AG04450 (cell line): ENCODE data around the gene GABBR2. TPM values are rescaled to one million over a fixed set of nuclear protein-coding genes. Genes with fewer than 3 reads are reported as not detected.

Experiments
- CTCF ChIA-PET: fragments of 300-600, 350-600 bp; formaldehyde crosslinking; extraction: SDS; loops from one replicate; lab custom pipeline; 2022; ENCODE audit warnings: antibody characterized with exemption, inconsistent platforms; lab: Charles Lee
- POLR2A ChIA-PET: fragments of 350-600 bp; formaldehyde crosslinking; extraction: SDS; loops from one replicate; lab custom pipeline; 2021; ENCODE audit warnings: antibody characterized with exemption, inconsistent platforms; lab: Yijun Ruan, JAX
- DNase-seq: peaks from one replicate; pipeline ENCODE4 v3.0.0-alpha.2; 2011; ENCODE audit warnings: low read depth, low spot score
- H3K27ac ChIP-seq: one replicate; pipeline ENCODE4 v1.5.1; 2012; ENCODE audit warnings: low read depth, low read length, control low read depth
- H3K27me3 ChIP-seq: one replicate; pipeline ENCODE4 v1.6.0; 2012; ENCODE audit warnings: low read length; ENCODE audit not compliant: control insufficient read depth, insufficient read depth
- H3K4me3 ChIP-seq: 2 replicates; pipeline ENCODE4 v1.5.1; 2011; ENCODE audit warnings: mild to moderate bottlenecking, low read depth, low read length, control low read depth
- H3K9me3 ChIP-seq: 2 replicates; pipeline ENCODE4 v1.5.1; 2012; ENCODE audit warnings: low read length; ENCODE audit not compliant: control insufficient read depth, insufficient read depth
- polyA plus RNA-seq: library from polyadenylated mRNA; depleted of rRNA; stranded (reverse); fragments of >200 nt; gene quantifications from 2 replicates; pipeline ENCODE4 v1.2.3, GENCODE V29; 2011
- TF ChIP-seq, protein P1 (sequence below): IDR thresholded peaks from 2 replicates; pipeline ENCODE4 v1.5.1; 2011; ENCODE audit warnings: low read depth, low read length, control low read depth, inconsistent platforms

The GABBR2 gene
- polyA plus RNA-seq, 1 experiment: 2.4 TPM

DNA sequence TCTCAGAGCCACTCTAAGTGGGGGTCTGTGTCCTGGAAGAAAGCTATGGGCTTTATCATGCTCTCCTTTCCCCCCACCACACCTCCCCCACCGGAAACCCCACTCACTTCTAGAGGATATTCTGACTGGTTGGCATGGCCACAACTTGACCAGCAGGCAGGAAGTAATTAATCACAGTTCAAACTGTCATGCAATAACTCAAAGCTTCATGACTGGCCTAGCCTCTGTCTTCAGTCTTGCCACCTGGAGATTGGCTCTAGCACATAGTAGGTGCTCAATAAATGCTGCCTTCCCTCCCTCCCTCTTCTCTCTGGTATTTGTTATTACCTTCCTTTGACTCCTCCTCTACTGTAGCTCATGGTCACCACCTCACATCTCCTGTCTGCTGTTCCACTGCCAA, 124.7 kb downstream of the GABBR2 start:
- POLR2A ChIA-PET: no interaction called here
- CTCF ChIA-PET: interaction anchor here (1.3 kb wide), 1 partner anchor 192 kb away, joined by 3 read pairs; no protein-coding TSS in a partner anchor

DNA sequence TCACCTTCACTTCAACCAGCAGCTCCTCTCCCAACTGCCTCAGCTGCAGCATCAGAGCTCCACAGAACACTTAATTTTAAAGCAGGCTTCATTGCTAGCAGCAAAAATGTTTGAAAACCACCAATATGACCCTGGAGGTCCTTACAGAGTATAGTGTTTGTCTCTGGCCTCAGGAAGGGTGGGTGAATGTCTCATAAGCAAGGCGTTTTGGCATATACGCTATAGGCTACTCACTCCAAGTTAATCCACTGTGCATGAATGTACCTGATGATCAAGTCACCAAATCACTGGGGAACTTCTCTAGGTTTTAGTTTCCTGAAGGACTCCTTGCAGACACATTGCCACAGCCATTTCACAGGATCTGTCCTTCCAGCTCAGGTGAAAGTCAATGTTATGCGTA, 125.3 kb downstream of the GABBR2 start:
- peaks cover 29% of the 10 kb centered on the region for H3K27me3 ChIP-seq
- TF ChIP-seq, protein P1, sequence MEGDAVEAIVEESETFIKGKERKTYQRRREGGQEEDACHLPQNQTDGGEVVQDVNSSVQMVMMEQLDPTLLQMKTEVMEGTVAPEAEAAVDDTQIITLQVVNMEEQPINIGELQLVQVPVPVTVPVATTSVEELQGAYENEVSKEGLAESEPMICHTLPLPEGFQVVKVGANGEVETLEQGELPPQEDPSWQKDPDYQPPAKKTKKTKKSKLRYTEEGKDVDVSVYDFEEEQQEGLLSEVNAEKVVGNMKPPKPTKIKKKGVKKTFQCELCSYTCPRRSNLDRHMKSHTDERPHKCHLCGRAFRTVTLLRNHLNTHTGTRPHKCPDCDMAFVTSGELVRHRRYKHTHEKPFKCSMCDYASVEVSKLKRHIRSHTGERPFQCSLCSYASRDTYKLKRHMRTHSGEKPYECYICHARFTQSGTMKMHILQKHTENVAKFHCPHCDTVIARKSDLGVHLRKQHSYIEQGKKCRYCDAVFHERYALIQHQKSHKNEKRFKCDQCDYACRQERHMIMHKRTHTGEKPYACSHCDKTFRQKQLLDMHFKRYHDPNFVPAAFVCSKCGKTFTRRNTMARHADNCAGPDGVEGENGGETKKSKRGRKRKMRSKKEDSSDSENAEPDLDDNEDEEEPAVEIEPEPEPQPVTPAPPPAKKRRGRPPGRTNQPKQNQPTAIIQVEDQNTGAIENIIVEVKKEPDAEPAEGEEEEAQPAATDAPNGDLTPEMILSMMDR: no peak
- peaks cover 2% of the 10 kb centered on the region for H3K9me3 ChIP-seq
- POLR2A ChIA-PET: no interaction called here
- no peak overlapping the region for H3K27ac ChIP-seq
- CTCF ChIA-PET: interaction anchor here (1.3 kb wide), 1 partner anchor 193 kb away, joined by 3 read pairs; no protein-coding TSS in a partner anchor
- DNase-seq: no peak
- no peak overlapping the region for H3K4me3 ChIP-seq

More for the DNA sequence above, 124.7 kb downstream of the GABBR2 start:
- H3K4me3 ChIP-seq: no peak overlapping the region
- H3K9me3 ChIP-seq: peaks cover 2% of the 10 kb centered on the region
- H3K27ac ChIP-seq: no peak overlapping the region
- DNase-seq: no peak
- TF ChIP-seq, protein P1: no peak
- H3K27me3 ChIP-seq: peaks cover 26% of the 10 kb centered on the region

DNA sequence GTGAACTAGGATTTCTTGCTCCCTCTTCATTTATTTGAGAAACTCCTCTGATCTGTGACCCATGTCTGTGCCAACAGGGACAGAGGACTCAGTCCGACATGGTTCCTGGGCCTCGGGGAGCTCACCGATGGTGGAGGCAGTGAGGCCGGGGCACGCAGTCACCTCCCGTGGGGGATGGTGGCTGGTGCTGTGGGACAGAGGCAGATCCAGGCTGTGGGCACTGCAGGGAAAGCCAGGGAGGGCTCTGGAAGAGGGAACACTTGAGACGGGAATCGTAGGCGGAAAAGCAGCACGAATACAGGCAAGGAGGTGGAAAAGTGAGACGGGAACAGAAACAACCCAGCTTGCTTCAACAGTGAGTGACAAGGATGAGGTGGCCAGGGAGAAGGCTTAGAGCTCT, 127.8 kb downstream of the GABBR2 start:
- peaks cover 20% of the 10 kb centered on the region for H3K27me3 ChIP-seq
- POLR2A ChIA-PET: no interaction called here
- CTCF ChIA-PET: interaction anchor here (0.7 kb wide), 1 partner anchor 46 kb away, joined by 7 read pairs; no protein-coding TSS in a partner anchor
- no peak overlapping the region for H3K4me3 ChIP-seq
- DNase-seq: no peak
- no peak overlapping the region for H3K27ac ChIP-seq
- peaks cover 2% of the 10 kb centered on the region for H3K9me3 ChIP-seq
- TF ChIP-seq, protein P1: no peak

DNA sequence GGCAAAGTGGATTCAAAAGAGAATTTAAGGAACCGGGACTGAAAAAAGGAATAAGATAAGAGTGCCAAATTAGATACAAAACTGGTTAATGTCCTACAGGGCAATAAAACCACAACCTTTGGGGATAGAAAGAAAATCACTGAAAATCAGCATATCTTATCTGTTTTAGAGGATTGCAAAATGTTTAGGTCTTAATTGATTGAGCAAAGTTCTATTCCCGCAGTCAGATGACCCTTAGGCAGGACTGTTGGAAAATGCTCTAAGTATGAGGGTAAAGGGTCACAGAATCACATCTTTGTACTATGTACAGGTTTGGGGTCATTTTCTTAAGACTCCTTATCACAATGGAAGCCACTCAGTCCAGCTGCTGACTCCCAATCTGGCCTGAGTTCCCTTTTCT, 129.0 kb downstream of the GABBR2 start:
- POLR2A ChIA-PET: no interaction called here
- H3K4me3 ChIP-seq: no peak overlapping the region
- TF ChIP-seq, protein P1: no peak
- peaks cover 20% of the 10 kb centered on the region for H3K27me3 ChIP-seq
- no peak for DNase-seq
- H3K27ac ChIP-seq: no peak overlapping the region
- CTCF ChIA-PET: no interaction called here
- H3K9me3 ChIP-seq: peaks cover 2% of the 10 kb centered on the region

DNA sequence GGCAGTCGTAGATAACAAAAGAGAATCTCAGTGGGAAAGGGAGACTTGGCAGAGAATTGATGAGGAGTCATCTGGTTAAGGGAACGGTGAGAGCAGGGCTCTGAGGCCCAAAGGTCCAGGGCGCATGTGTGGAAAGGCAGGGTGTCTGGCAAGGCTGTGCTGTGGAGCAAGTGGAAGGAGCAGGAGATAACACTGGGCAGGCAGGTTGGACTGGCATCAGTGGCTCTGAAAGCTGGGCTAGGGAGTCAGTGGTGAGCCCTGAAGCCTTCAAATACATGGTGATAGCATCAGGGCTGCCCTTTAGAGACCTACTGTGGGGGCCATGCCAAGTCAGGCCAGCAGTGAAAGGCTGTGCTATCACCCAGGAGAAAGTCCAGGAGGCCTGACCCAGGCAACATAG, 131.3 kb downstream of the GABBR2 start:
- Histone ChIP-seq H3K4me3 (no peak overlapping the region), H3K27me3 (peaks cover 20% of the 10 kb centered on the region), H3K9me3 (peaks cover 2% of the 10 kb centered on the region), H3K27ac (no peak overlapping the region)
- ChIA-PET POLR2A (no interaction called here), CTCF (interaction anchor here (1.1 kb wide), 1 partner anchor 27 kb away, joined by 3 read pairs; no protein-coding TSS in a partner anchor)
- no peak for DNase-seq
- TF ChIP-seq, protein P1: no peak
